Suppressor macrophage treated with lipopolysaccharide for 1 hour (primary cell): ENCODE data around the gene DLGAP1.

Source experiments
- DNase-seq, 3 donors: peaks; one replicate each; pipeline ENCODE4 v3.0.0-alpha.2; 2020 to 2022

DLGAP1 gene

GRCh38 chr18:4236940-4237663 is 218.0 kb downstream of the DLGAP1 start:
- no peak for DNase-seq

GRCh38 chr18:4233468-4233867 is 221.6 kb downstream of the DLGAP1 start:
- DNase-seq = no peak

- DNase-seq = no peak
Measured at GRCh38 chr18:4232656-4233055, 222.5 kb downstream of the DLGAP1 start.

- DNase-seq = no peak
Measured at GRCh38 chr18:4231260-4231659, 223.8 kb downstream of the DLGAP1 start.

GRCh38 chr18:4230450-4231168 is 224.5 kb downstream of the DLGAP1 start:
- DNase-seq = no peak

GRCh38 chr18:4224031-4224704 is 230.9 kb downstream of the DLGAP1 start:
- DNase-seq = no peak

GRCh38 chr18:4211111-4211837 is 243.8 kb downstream of the DLGAP1 start:
- DNase-seq = no peak

- DNase-seq = no peak
Measured at GRCh38 chr18:4208366-4208765, 246.7 kb downstream of the DLGAP1 start.

GRCh38 chr18:4207383-4207985 is 247.6 kb downstream of the DLGAP1 start:
- no peak for DNase-seq

GRCh38 chr18:4204438-4204720 is 250.7 kb downstream of the DLGAP1 start:
- no peak for DNase-seq

- DNase-seq = no peak
Measured at GRCh38 chr18:4203568-4204437, 251.3 kb downstream of the DLGAP1 start.

- DNase-seq = no peak
Measured at GRCh38 chr18:4200399-4200798, 254.7 kb downstream of the DLGAP1 start.

- DNase-seq = no peak
Measured at GRCh38 chr18:4198956-4199355, 256.2 kb downstream of the DLGAP1 start.

GRCh38 chr18:4196351-4196750 is 258.8 kb downstream of the DLGAP1 start:
- DNase-seq = no peak

- no peak for DNase-seq
Measured at GRCh38 chr18:4193086-4193485, 262.0 kb downstream of the DLGAP1 start.

- DNase-seq = no peak
Measured at GRCh38 chr18:4181882-4182568, 273.1 kb downstream of the DLGAP1 start.

GRCh38 chr18:4181086-4181485 is 274.0 kb downstream of the DLGAP1 start:
- no peak for DNase-seq

- no peak for DNase-seq
Measured at GRCh38 chr18:4172196-4173100, 282.7 kb downstream of the DLGAP1 start.

GRCh38 chr18:4157352-4157751 is 297.8 kb downstream of the DLGAP1 start:
- DNase-seq = no peak

GRCh38 chr18:4146797-4147196 is 308.3 kb downstream of the DLGAP1 start:
- no peak for DNase-seq
